Melanocyte of skin (primary cell): ENCODE results near the gene PTPN2. TPM values are rescaled to one million over a fixed set of nuclear protein-coding genes. Genes with fewer than 3 reads are reported as not detected.

Experiments used
- small RNA-seq, 2 donors: library from RNA; depleted of rRNA; stranded (forward); fragments of <200 nt; gene quantifications; one replicate each; pipeline ENCODE3, GENCODE V24; 2012
- total RNA-seq, 2 donors: library from RNA; depleted of rRNA; stranded (reverse); fragments of >200 nt; gene quantifications; 2 replicates each; pipeline ENCODE4 v1.2.3, GENCODE V29; 2012

PTPN2 gene
- 10 to 100 TPM; 13.4 to 16.7 TPM for total RNA-seq

DNA sequence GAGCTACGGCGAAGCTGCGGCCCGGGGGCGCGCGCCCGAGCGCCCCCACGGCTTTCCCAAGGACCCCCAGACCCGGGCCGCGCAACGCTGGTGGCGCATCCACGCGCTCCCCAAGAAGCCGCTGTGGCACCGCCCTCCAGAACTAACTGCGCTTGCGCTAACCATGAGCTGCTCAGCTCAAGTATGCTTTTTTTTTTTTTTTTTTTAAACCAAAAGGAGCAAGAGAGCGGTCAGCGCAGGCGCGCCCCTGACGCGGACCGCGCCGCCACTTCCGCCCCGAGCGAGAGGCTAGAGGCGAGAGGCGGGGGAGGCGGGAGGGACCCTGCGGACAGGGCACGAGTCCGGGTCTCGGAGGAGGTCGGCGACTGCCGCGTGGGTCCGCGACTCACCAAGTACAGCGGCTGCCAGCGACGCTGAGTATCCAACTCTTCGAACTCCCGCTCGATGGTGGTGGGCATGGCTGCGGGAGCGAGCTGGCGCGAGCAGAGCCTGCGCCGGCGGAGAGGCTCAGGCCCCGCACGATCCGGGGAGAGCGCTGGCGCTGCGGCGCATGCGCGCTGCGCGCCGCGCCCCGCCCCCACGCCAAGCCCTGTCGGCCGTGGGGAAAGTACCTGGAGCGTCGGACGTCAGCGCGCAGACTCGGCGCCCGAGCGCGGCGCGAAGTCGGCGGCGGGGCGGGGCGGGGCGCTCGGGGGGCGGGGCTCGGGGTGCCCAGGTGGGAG is at the start of gene PTPN2:
Gene PTPN2 (minus strand): TSS at position 554 of the 722 bp plus-strand sequence. CDS start 96 bp downstream, at position 458.

Small RNAs within 50 kb of the gene (small RNA-seq; reads per million reads assigned to genes)
- 0 reads per million in 2 donors for gene RF00019

Other genes with a start within 250 kb of the PTPN2 start
- 10 to 100 TPM; 47.1 to 47.3 TPM for gene SPIRE1, start 226.1 kb downstream of the PTPN2 start, total RNA-seq
- gene CEP76, start 181.5 kb downstream of the PTPN2 start, total RNA-seq, result 10 to 100 TPM in 1 of 2 donors, 1 to 10 TPM in 1; 7.2 to 14.3 TPM
- 100 to 1,000 TPM in 1 of 2 donors, 10 to 100 TPM in 1; 73.6 to 104 TPM for gene PSMG2, start 181.2 kb downstream of the PTPN2 start, total RNA-seq
- 10 to 100 TPM; 23.4 to 40.0 TPM for gene SEH1L, start 63.8 kb upstream of the PTPN2 start, total RNA-seq
- gene CEP192, start 107.1 kb upstream of the PTPN2 start, total RNA-seq, result 10 to 100 TPM; 17.9 to 30.3 TPM